Medulla oblongata (tissue), 1 donor: Measurements from ENCODE around the gene TSR3.
A peak's percentile ranks its signal among the peaks of the same experiment; 100 is the strongest.

Experiments used
- DNase-seq: peaks from one replicate; pipeline ENCODE4 v3.0.0-alpha.2; 2015; ENCODE audit errors: extremely low spot score

Gene TSR3

GRCh38 chr16:1308977-1309885 lies 42.4 kb downstream of the TSR3 start, which contains the start of gene UBE2I:
TSS of gene UBE2I (plus strand) at chr16:1309636. CDS start at chr16:1314031, 4,395 bp downstream.
- peak; percentile 98 for DNase-seq

GRCh38 chr16:1308036-1308976 lies 43.4 kb downstream of the TSR3 start:
- no peak for DNase-seq

DNA sequence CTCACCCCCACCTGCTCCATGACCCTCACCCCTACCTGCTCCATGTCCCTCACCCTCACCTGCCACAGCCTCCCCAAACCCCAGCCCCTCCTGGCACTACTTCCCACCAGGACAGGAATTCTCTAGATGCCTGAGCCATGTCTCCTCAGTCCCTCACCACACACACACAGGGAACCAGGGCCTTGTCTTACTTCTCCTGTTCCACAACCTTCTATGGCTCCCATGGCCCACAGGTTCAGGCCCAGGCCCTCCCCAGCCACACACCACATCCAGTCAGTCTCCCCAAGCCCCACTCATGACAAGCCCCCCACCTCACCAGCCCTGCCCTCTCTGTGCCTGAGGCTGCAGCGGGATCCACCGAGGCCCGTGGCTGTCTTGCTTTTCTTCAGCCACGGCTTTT lies 45.3 kb downstream of the TSR3 start:
- DNase-seq: no peak

GRCh38 chr16:1305823-1306222 lies 45.9 kb downstream of the TSR3 start:
- DNase-seq: no peak

- no peak for DNase-seq
Measured at GRCh38 chr16:1301562-1301961, 50.1 kb downstream of the TSR3 start.

DNA sequence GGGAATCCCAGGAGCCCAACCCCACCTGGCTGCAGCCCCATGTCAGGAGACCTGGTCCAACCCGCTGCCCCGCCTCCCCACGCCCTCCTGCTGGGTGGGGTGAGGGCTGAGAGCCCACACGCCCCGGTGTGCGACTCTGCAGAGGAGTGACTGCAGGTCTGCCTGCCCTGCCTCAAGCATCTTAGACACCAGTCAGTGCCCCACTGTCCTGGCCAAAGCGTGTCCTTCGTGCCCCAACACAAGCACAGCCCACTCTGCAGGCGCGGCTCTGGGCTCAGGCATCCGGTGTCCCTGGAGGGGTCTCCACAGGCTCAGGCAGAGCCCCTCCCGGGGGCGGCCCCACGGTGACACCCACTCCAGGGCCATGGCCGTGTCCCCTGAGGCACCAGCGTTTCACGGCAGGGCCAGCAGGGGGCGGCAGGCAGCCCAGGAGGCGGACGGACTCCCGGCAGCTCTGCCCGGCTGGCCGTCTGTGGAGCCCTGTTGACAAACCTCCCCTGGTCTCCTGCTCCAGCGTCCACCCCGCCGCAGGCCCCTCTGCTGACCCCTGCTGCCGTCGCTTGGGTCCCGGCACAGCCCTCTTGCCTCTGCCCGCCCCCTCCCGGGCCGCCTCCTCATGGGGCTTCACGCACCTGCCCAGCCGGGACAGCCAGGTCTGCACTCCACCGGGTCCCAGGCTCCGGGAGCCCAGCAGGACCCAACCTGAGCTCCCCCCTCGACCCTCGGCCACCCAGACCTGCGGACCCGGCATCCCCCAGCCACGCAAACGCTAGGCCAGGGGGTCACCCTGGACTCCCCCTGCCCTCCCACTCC lies 50.8 kb downstream of the TSR3 start:
- peak; percentile 35 for DNase-seq

- no peak for DNase-seq
Measured at GRCh38 chr16:1299868-1300203, 51.8 kb downstream of the TSR3 start.
